GM21723 (cell line): Measurements from ENCODE around the gene ARHGAP24.
"Not testable (repeated sequence)": the region's sequence is repeated elsewhere in the genome, so short reads cannot be mapped to it uniquely, and the experiment has no call there.

Experiments used
- ATAC-seq: cut with Tn5 transposase; IDR thresholded peaks from one replicate; pipeline ENCODE4 v1.9.1; 2021; ENCODE audit warnings: mild to moderate bottlenecking, moderate library complexity; ENCODE audit not compliant: unreplicated experiment

ARHGAP24 gene

GRCh38 chr4:85803856-85804255 is 328.9 kb downstream of the ARHGAP24 start:
- ATAC-seq: no peak

DNA sequence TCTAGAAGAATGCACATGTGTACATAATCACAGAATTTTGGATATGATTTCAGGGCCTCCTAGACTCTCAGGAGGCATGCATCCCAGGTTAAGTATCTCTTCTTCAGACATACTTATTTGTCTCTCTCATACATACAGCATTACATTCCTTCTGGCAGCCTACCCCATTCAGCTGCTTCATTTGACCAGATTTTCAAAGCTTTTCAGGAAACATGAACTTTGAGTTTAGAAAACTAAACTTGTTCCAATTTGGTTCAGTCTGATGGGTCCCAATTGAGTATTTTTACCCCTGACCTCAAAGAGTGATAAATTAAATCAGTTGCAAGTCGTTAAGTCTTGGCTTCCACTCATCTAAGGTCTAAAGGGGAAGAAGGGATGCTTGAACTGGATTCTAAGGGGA is 330.9 kb downstream of the ARHGAP24 start:
- ATAC-seq: no peak

- no peak for ATAC-seq
Observed at GRCh38 chr4:85806334-85806733, 331.4 kb downstream of the ARHGAP24 start.

DNA sequence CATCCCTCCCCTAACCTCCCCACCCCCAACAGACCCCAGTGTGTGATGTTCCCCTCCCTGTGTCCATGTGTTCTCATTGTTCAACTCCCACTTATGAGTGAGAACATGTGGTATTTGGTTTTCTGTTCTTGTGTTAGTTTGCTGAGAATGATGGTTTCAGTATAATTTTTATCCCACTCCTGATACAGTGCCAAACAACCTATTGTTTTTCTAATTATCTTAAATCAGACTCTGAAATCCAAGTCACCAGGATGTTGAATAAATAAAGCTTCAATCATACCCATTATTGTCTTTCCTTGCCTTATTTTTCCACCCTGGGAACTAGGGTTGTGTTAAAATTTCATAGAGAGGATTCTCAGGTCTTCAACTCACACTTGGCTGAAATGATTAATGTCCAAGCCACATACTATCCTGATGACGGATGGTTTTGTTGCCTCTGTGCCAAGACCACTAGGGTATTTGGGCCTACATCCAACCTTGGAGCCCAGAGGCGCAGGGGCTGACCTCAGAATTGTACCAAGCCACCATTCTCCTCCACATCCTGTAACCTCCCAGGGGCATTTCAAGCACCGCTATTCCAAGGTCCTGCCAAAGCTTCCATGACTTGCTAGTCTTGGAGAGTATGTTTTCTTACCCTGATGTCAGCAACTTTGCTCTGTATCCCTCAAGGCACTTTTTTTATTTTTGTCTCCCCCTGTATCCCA is 332.4 kb downstream of the ARHGAP24 start:
- ATAC-seq: no peak

DNA sequence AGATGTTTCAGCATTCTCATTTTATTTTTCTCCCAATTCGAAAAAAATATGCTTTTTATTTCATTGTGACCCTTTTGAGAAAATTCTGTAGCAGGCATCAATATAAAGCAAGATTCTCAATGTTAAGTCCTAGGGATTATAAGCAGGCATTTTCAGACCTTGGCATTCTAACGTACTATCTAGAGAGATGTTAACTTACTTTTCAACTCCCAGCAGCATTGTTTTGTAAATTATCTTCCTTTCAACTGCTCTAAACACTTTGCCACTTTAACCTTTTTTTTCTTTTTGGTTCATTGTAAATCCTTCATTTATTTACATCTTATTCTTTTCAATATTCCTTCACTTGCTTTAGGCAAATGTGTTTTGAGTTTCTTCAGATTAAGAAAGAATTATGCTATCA is 333.2 kb downstream of the ARHGAP24 start:
- no peak for ATAC-seq

GRCh38 chr4:85808864-85809263 is 333.9 kb downstream of the ARHGAP24 start:
- no peak for ATAC-seq

- ATAC-seq: no peak
Observed at GRCh38 chr4:85812776-85813175, 337.8 kb downstream of the ARHGAP24 start.

DNA sequence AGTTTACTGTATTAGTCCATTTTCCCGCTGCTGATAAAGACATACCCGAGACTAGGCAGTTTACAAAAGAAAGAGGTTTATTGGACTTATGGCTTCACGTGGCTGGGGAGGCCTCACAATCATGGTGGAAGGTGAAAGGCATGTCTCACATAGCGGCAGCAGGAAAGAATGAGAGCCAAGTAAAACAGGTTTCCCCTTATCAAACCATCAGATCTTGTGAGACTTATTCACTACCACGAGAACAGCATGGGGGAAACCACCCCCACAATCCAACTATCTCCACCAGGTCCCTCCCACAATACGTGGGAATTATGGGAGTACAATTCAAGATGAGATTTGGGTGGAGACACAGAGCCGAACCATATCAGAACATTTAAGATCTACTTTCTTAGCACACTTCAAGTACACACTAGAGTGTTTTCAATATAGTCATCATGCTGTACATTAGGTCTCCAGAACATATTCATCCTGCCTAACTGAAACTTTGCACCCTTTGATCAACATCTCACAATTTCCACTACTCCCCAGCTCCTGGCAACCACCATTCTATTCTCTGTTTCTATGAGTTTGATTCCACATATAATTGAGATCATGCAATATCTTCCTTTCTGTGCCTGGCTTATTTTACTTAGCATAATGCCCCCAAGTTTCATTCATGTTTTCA is 341.0 kb downstream of the ARHGAP24 start:
- no peak for ATAC-seq

DNA sequence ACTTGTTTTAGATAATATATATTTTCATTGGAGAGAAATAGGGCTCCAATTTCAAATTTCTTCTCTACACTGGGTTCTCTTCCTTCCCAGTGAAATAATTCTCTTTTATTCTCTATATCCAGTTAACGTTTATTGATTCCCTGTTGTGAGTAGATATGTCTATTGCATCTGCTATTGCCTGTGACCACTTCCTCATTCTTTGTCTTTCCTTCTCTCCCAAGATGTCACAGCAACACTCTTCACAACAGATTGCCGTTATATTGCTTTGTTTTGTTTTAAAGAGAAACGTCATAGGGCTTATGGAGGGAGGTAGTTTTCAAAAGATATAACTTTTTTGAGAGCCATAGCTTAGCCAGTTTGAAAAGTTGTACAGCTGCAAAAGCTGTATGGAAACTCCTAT is 343.8 kb downstream of the ARHGAP24 start:
- ATAC-seq: no peak

GRCh38 chr4:85820101-85820500 is 345.2 kb downstream of the ARHGAP24 start:
- ATAC-seq: not testable (repeated sequence)

DNA sequence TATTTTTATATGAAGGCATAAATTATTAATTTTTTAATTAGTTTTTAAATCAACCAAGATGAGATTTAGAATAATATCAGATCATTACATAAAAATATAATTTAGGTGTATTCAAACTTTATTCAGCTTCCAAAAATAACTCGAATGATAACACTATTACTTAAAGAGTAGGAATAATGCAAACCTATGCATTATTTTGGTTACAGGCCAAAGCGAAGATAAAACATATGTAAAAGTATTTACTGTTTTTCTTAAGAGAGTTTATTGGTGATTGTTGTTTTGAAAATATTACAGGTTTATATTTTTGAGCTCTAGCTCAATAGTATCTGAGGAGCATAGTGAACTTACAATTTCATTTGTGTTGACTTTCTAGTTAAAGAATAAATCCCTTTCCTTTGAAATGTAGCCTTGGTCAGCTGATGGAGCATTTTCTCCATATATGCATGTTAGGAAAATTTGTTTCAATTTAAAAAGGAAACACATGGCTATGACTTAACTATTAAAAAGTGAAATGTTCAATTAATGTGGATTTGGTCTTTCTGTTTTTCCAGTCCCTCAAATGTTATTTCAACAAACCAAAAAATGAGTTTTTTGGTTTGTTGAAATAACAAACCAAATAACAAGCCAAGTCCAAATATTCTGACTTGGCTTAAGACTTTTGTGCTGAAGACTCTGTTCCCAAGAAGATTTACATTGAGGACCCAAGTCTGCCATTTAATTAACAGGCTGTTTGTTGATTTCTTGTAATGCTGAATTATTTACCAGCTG is 346.9 kb downstream of the ARHGAP24 start:
- no peak for ATAC-seq

- no peak for ATAC-seq
Observed at GRCh38 chr4:85823295-85823694, 348.3 kb downstream of the ARHGAP24 start.

- no peak for ATAC-seq
Observed at GRCh38 chr4:85824166-85824945, 349.4 kb downstream of the ARHGAP24 start.

DNA sequence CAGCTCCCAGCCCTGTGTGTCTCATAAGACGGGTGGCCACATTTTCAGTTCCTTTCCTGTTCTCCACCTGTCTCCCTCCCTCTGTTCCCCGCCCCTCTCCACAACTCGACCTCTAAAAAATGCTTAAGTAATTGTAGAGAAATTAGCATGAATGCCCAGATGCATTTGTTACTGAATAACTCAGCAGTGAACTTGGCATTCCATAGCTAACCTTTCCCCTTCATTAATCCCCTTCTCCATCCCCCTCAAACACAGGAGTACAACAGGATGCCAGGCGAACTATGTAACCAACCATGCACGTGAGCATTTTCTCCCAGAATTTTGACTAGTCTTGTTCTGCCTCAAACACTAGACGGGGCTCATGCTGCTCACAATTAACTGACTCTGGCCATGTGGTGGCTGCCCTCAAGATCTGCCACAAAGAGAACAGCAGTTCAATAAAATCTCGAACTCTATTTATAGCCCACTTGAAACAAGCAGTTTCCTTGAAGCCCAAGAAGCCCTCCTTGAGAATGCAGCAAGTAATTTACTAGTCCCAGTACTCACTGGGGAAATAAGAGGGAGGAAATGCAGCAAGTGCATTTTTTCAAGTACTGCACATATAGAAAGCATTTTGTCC is 351.2 kb downstream of the ARHGAP24 start:
- no peak for ATAC-seq

DNA sequence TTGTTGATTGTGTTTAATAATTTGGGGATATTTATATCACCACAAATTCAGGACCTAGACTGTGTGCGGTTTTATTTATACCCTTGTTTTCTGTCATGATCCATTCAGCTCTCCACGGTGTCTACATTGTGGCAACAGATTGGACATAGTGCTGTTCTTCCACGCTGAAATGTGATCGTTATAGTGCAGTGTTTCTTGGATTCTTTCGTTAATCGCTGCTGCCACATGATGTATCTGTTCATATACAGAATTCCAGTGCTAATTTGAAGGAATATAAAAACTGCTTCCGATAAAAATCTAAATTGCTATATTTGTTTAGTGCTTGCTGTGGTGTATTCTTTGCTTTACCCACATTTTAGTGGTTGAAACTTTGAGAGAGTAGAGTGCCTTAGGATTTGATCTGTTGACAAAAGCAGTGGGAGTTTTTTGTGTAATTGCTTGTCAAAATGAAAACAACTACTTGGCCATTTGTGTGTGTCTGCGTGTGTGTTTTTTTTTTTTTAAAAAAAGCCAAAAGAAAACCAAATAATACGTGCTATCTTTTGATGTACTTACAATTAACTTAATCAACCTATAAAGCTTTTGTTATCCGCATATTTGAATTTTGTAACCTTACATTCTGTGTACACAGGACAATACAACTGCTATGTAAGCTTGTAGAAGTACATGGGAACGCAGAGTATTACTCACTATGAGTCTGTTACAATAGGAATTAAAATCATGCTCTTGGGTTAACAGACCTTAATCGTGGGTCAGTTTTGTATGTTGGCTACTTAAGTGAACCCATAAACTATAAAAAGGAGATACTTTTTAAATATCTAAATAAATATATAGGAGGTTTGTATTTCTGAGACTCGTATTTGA is 353.3 kb downstream of the ARHGAP24 start:
- no peak for ATAC-seq

DNA sequence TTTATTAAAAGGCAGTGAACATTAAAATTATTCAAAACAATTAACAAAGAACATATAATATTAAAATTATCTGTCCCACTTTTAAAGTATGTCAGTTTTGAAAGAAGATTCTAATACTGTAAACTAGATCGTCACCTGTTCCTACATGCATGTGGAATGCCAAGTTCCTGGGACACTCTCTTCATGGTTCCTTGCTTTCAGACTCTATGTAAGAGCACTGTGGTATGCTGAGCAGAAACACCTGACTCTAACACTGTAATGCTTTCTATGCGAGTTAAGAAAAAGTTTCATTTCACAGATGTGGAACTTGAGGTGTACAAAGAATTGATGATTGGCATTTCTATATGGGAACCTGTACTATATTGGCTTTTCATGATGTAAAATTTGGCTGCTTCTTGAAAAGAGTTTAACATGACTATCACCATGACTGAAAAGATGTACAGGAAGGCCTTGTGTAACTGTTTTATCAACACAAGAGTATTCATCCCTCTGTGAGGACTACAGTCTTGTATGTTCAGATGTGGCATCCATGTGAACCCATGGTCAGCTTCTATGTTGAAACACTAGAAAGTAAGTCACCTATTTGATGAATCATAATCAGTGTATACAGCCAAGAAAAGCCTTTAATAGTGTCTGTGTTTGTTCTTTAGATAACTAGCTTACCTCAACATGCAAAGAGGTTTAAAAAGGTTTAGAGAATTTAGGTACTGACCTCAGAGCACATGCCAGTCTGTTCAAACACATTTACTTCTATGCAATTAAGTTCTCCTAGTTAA is 354.5 kb downstream of the ARHGAP24 start:
- no peak for ATAC-seq

DNA sequence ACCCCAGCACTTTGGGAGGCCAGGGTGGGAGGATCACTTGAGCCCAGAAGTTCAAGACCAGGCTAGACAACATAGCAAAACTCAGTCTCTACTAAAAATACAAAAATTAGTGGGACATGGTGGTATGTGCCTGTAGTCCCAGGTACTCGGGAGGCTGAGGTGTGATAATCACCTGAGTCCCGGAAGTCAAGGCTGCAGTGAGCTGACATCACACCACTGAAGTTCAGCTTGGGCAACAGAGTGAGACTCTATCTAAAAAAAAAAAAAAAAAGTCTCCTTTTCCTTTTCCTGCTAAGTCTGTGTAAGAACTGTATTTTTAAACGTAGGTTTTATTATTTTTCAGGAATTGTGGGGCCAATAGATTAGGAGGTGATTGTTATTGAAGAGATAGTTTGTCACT is 356.7 kb downstream of the ARHGAP24 start:
- no peak for ATAC-seq

DNA sequence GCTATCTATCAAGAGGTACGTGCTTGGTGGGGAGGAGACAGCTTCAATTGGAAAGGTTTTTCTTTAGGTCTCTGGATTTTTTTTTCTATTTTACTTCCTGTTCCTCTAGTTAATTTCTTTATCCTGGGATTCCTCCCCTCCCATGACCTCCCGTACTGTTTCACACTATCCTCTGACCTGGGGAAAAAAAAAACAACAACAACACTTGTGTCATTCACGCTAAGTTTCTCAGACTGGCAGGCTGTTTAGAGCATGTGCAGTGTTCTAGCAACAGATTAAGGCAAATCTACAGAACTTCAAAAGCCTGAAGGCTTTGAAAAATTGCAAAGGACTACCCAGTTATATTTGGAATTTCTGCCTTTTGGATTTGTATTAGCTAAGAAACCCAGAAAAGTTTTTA is 358.4 kb downstream of the ARHGAP24 start:
- ATAC-seq: no peak

DNA sequence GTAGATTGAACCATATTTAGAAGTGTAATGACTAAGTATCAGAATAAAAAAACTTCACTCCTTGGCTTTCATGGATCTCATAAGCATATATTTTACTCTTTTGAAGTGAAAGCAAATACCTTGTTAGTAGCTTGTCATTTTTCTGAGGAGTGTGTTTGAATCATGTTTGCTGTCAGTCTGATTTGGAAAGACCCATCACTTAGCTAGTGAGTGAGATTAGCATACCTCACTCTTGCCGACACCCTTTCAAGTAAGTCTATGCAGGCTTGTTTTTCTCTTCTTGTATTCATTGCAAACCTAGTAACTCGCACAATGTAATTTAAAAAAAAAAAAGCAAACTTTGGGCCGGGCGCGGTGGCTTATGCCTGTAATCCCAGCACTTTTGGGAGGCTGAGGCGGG is 360.0 kb downstream of the ARHGAP24 start:
- ATAC-seq: no peak
